Kidney (tissue), 14 donors: ENCODE results near the gene ABTB1. TPM values are rescaled to one million over a fixed set of nuclear protein-coding genes. Genes with fewer than 3 reads are reported as not detected.

Experiments
- DNase-seq, 5 donors: peaks; one replicate each; pipeline ENCODE4 v3.0.0-alpha.2; 2013 to 2020
- FAIRE-seq: peaks from 2 replicates; lab custom pipeline; 2012; peaks lifted over from hg19 to GRCh38; lab: Jason Lieb, UNC
- H3K27ac ChIP-seq, 2 donors: one replicate each; pipeline ENCODE4 v1.7.0; 2013; ENCODE audit warnings: low read depth in 2 of 2, low read length in 2 of 2, inconsistent platforms in 1 of 2
- H3K27me3 ChIP-seq: one replicate; pipeline ENCODE4 v1.7.1; 2013; ENCODE audit warnings: low read length, inconsistent platforms; ENCODE audit not compliant: control insufficient read depth, insufficient read depth
- H3K36me3 ChIP-seq, 3 donors: one replicate each; pipeline versions ENCODE4 v1.7.0 to v1.7.1; 2013; ENCODE audit warnings: low read length in 3 of 3, control low read depth in 1 of 3, inconsistent platforms in 1 of 3; ENCODE audit not compliant: insufficient read depth in 3 of 3, control insufficient read depth in 2 of 3
- H3K4me1 ChIP-seq, 3 donors: one replicate each; pipeline versions ENCODE4 v1.7.0 to v1.7.1; 2013; ENCODE audit warnings: low read length in 3 of 3, inconsistent platforms in 1 of 3, low read depth in 1 of 3; ENCODE audit not compliant: control insufficient read depth in 2 of 3, insufficient read depth in 2 of 3
- H3K4me3 ChIP-seq, 3 donors: one replicate each; pipeline versions ENCODE4 v1.7.0 to v1.8.1; 2013; ENCODE audit warnings: low read length in 3 of 3, control low read depth in 1 of 3, inconsistent platforms in 1 of 3
- H3K9ac ChIP-seq, 3 donors: one replicate each; pipeline versions ENCODE4 v1.7.0 to v1.7.1; 2013; ENCODE audit warnings: low read length in 3 of 3, control low read depth in 1 of 3, inconsistent platforms in 1 of 3
- H3K9me3 ChIP-seq, 3 donors: one replicate each; pipeline versions ENCODE4 v1.7.0 to v1.7.1; 2013; ENCODE audit warnings: low read length in 3 of 3, control low read depth in 1 of 3, inconsistent platforms in 1 of 3; ENCODE audit not compliant: control insufficient read depth in 2 of 3, insufficient read depth in 1 of 3
- CTCF ChIP-seq: IDR thresholded peaks from 3 replicates; pipeline ENCODE4 v1.5.1; 2012; ENCODE audit warnings: mild to moderate bottlenecking, moderate library complexity, borderline replicate concordance; ENCODE audit not compliant: insufficient read depth; ENCODE audit errors: extremely low read depth
- intact Hi-C: fragments of 100-400 bp; cut with DNase I; formaldehyde crosslinking; loops from one replicate; pipeline ENCODE4 v1.11.1; 2022
- polyA plus RNA-seq: library from polyadenylated mRNA; stranded (reverse); fragments of 350-450 nt; fragmentation: Illumina TruSeq; extraction: RNeasy Lipid Tissue Mini Kit (QIAGEN cat#74804); gene quantifications from one replicate; pipeline ENCODE4 v1.2.3, GENCODE V29; 2014; ENCODE audit warnings: low read depth, low replicate concordance; ENCODE audit not compliant: insufficient read depth
- total RNA-seq: library from RNA; stranded (reverse); fragmentation: NEBNext Ultra II Directional; extraction: Animal tissue kit (Norgen Biotek cat#: 25700); gene quantifications from one replicate; pipeline ENCODE4 v1.2.1, GENCODE V29; 2021
- donor health status: control.
- donor health status: control.
- donor health status: control.
- donor health status: control.
- donor health status: control.
- donor health status: DM: yes; HTN: yes; CAD: no.
- donor health status: Normal renal cell carcinoma (clear cell type).

The ABTB1 gene
- total and polyA plus RNA-seq, 2 donors from 2014 or later: 29.2 to 43.2 TPM

- H3K4me3 ChIP-seq: no peak overlapping the region
- H3K4me1 ChIP-seq: peaks cover 0 to 6% (median 2%) of the 10 kb centered on the region in 3 donors
- no peak for TF ChIP-seq CTCF
- H3K27ac ChIP-seq: no peak overlapping the region
- intact Hi-C loops: no loop called here
- DNase-seq (peak in 1 of 5 donors; percentile 31), FAIRE-seq (no peak)
- H3K9ac ChIP-seq: no peak overlapping the region
- H3K36me3 ChIP-seq: no peaks in the 10 kb centered on the region
- H3K9me3 ChIP-seq: no peaks in the 10 kb centered on the region
- no peaks in the 10 kb centered on the region for H3K27me3 ChIP-seq
These were observed 49.5 kb downstream of the ABTB1 start for GRCh38 chr3:127722091-127722784.

GRCh38 chr3:127723011-127723567 lies 50.3 kb downstream of the ABTB1 start:
- H3K4me3 ChIP-seq: no peak overlapping the region
- TF ChIP-seq CTCF: no peak
- H3K9ac ChIP-seq: no peak overlapping the region
- DNase-seq (peak in 1 of 5 donors; percentile 60), FAIRE-seq (no peak)
- no peaks in the 10 kb centered on the region for H3K27me3 ChIP-seq
- no peaks in the 10 kb centered on the region for H3K36me3 ChIP-seq
- H3K27ac ChIP-seq: no peak overlapping the region
- intact Hi-C loops: no loop called here
- H3K4me1 ChIP-seq: peaks cover 0 to 6% (median 2%) of the 10 kb centered on the region in 3 donors
- H3K9me3 ChIP-seq: no peaks in the 10 kb centered on the region

- Histone ChIP-seq H3K4me1 (peaks cover 0 to 6% (median 2%) of the 10 kb centered on the region in 3 donors), H3K27me3 (no peaks in the 10 kb centered on the region), H3K9me3 (no peaks in the 10 kb centered on the region), H3K9ac (no peak overlapping the region), H3K36me3 (no peaks in the 10 kb centered on the region), H3K27ac (no peak overlapping the region), H3K4me3 (no peak overlapping the region)
- FAIRE-seq: no peak
- no peak for DNase-seq
- no peak for TF ChIP-seq CTCF
- intact Hi-C loops: no loop called here
These were observed 54.1 kb downstream of the ABTB1 start for GRCh38 chr3:127726894-127727293.
